ENCODE data around the gene KREMEN2. TPM values are rescaled to one million over a fixed set of nuclear protein-coding genes. Genes with fewer than 3 reads are reported as not detected.

Gene KREMEN2
- total RNA-seq, 1 donor from 2014 or later: not detected

- DNase-seq (ENCODE audit: low spot score): no peak
- H3K36me3 Mint-ChIP-seq (ENCODE audit: low read depth, unreplicated experiment): no peaks in the 10 kb centered on the region
- no peaks in the 10 kb centered on the region for H3K9me3 Mint-ChIP-seq (ENCODE audit: unreplicated experiment)
- no peaks in the 10 kb centered on the region for H3K4me1 Mint-ChIP-seq (ENCODE audit: unreplicated experiment)
- H3K27me3 Mint-ChIP-seq (ENCODE audit: unreplicated experiment): no peaks in the 10 kb centered on the region
- no peak overlapping the region for H3K27ac Mint-ChIP-seq (ENCODE audit: unreplicated experiment)
- TF ChIP-seq CTCF (IDR thresholded peaks at IDR 0.05; ENCODE audit: unreplicated experiment): no peak
- H3K4me3 Mint-ChIP-seq (ENCODE audit: unreplicated experiment): no peak overlapping the region
Measured at GRCh38 chr16:2987833-2988232, 23.8 kb downstream of the KREMEN2 start.

- no peaks in the 10 kb centered on the region for H3K9me3 Mint-ChIP-seq (ENCODE audit: unreplicated experiment)
- DNase-seq (ENCODE audit: low spot score): no peak
- H3K4me3 Mint-ChIP-seq (ENCODE audit: unreplicated experiment): no peak overlapping the region
- H3K36me3 Mint-ChIP-seq (ENCODE audit: low read depth, unreplicated experiment): no peaks in the 10 kb centered on the region
- H3K27me3 Mint-ChIP-seq (ENCODE audit: unreplicated experiment): peaks cover 2% of the 10 kb centered on the region
- no peak overlapping the region for H3K27ac Mint-ChIP-seq (ENCODE audit: unreplicated experiment)
- no peak for TF ChIP-seq CTCF (IDR thresholded peaks at IDR 0.05; ENCODE audit: unreplicated experiment)
- H3K4me1 Mint-ChIP-seq (ENCODE audit: unreplicated experiment): no peaks in the 10 kb centered on the region
Measured at GRCh38 chr16:2988590-2989099, 24.6 kb downstream of the KREMEN2 start.

- no peak for TF ChIP-seq CTCF (IDR thresholded peaks at IDR 0.05; ENCODE audit: unreplicated experiment)
- H3K4me1 Mint-ChIP-seq (ENCODE audit: unreplicated experiment): no peaks in the 10 kb centered on the region
- no peak for DNase-seq (ENCODE audit: low spot score)
Measured at GRCh38 chr16:2990891-2991290, 26.8 kb downstream of the KREMEN2 start.

GRCh38 chr16:2991566-2992261 lies 27.6 kb downstream of the KREMEN2 start:
- H3K27me3 Mint-ChIP-seq (ENCODE audit: unreplicated experiment): peaks cover 4% of the 10 kb centered on the region
- no peaks in the 10 kb centered on the region for H3K4me1 Mint-ChIP-seq (ENCODE audit: unreplicated experiment)
- no peaks in the 10 kb centered on the region for H3K36me3 Mint-ChIP-seq (ENCODE audit: low read depth, unreplicated experiment)
- no peak for TF ChIP-seq CTCF (IDR thresholded peaks at IDR 0.05; ENCODE audit: unreplicated experiment)
- no peak overlapping the region for H3K4me3 Mint-ChIP-seq (ENCODE audit: unreplicated experiment)
- H3K27ac Mint-ChIP-seq (ENCODE audit: unreplicated experiment): no peak overlapping the region
- no peaks in the 10 kb centered on the region for H3K9me3 Mint-ChIP-seq (ENCODE audit: unreplicated experiment)
- DNase-seq (ENCODE audit: low spot score): no peak

More at GRCh38 chr16:2990891-2991290, 26.8 kb downstream of the KREMEN2 start:
- Mint-ChIP-seq H3K36me3 (ENCODE audit: low read depth, unreplicated experiment) (no peaks in the 10 kb centered on the region), H3K9me3 (ENCODE audit: unreplicated experiment) (no peaks in the 10 kb centered on the region), H3K4me3 (ENCODE audit: unreplicated experiment) (no peak overlapping the region), H3K27me3 (ENCODE audit: unreplicated experiment) (peaks cover 2% of the 10 kb centered on the region), H3K27ac (ENCODE audit: unreplicated experiment) (no peak overlapping the region)

- H3K27ac Mint-ChIP-seq (ENCODE audit: unreplicated experiment): no peak overlapping the region
- H3K36me3 Mint-ChIP-seq (ENCODE audit: low read depth, unreplicated experiment): no peaks in the 10 kb centered on the region
- DNase-seq (ENCODE audit: low spot score): no peak
- peaks cover 4% of the 10 kb centered on the region for H3K27me3 Mint-ChIP-seq (ENCODE audit: unreplicated experiment)
- no peaks in the 10 kb centered on the region for H3K4me1 Mint-ChIP-seq (ENCODE audit: unreplicated experiment)
- H3K4me3 Mint-ChIP-seq (ENCODE audit: unreplicated experiment): no peak overlapping the region
- H3K9me3 Mint-ChIP-seq (ENCODE audit: unreplicated experiment): no peaks in the 10 kb centered on the region
- no peak for TF ChIP-seq CTCF (IDR thresholded peaks at IDR 0.05; ENCODE audit: unreplicated experiment)
Measured at GRCh38 chr16:2992383-2993081, 28.5 kb downstream of the KREMEN2 start.

Data from endothelial cell (in vitro differentiated cells).